GM19193 (cell line): ENCODE measurements around the gene EFEMP2.

ENCODE experiments used
- POLR2A ChIP-seq: IDR thresholded peaks from 4 replicates; pipeline ENCODE4 v1.6.1; 2011; ENCODE audit not compliant: insufficient read depth, insufficient read length; ENCODE audit errors: extremely low read depth

Gene EFEMP2

DNA sequence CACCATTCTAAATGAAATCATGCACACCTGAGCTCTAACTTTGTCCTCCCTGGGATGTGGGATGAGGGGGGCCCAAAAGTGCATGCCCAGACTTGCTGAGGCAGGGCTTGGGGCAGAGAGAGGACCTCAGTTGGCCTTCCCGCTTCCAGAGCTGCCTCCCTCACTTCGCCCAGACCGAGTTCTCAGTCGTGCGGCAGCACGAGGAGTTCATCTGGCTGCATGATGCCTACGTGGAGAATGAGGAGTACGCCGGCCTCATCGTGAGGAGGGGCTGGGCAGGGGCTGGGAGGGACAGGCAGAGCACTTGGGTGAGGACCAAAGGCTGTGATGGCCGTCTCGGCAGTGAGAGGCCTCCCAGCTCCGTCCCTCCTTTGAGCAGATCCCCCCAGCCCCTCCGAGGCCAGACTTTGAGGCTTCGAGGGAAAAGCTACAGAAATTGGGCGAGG lies 22.8 kb downstream of the EFEMP2 start:
- TF ChIP-seq POLR2A, result no peak

DNA sequence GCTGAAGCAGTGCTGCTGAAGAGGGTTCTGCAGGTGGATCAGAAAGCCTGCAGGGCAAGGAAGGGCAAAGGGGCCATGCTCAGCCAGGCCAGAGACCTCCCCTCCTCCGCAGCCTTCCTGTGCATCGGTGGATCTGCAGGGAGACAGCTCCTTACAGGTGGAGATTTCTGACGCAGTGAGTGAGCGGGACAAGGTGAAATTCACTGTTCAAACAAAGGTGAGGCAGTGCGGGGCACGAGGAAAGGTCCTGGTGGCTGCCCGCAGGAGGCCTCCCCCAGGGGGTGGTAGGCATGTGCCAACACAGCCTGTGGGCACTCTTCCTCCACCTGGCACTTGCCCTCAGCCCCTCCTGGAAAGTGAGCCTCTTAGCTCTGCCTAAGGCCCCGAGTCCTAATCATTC lies 23.2 kb downstream of the EFEMP2 start:
- TF ChIP-seq POLR2A, result no peak

DNA sequence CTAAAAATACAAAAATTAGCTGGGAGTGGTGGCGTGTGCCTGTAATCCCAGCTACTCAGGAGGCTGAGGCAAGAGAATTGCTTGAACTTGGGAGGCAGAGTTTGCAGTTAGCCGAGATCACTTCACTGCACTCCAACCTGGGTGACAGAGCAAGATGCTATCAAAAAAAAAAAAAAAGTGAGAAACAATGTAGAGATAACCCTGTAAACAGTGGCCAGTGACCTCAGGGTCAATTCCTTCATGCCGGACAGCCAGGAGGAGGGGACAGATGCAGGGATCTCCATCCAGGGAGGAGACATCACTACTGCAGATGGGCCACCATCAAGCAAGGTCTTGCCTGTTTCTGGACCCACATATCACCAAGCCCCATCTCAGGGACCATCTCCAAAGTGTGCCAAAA lies 24.9 kb downstream of the EFEMP2 start:
- no peak for TF ChIP-seq POLR2A

DNA sequence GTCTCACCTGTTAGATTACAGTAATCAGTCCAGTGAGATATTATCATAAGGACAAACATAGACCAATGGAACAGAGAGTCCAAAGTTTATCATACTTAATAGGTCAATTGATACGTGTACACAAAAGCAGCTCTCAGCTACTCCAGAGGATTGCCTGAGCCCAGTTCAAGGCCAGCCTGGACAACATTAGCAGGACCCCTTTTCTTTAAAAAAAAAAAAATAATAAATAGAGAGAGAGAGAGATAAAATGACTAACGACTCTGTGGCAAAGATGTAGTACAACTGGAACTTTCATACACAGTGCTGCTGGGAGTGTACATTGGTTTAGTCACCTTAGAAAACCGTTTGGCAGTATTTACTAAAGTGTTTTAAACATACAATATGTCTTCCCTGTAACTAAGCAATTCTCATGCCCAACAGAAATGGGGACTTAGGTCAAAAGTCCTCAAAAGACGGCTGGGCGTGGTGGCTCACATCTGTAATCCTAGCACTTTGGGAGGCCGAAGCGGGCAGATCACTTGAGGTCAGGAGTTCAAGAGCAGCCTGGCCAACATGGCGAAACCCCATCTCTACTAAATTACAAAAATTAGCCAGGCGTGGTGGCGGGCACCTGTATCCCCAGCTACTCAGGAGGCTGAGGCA lies 28.2 kb downstream of the EFEMP2 start:
- no peak for TF ChIP-seq POLR2A

DNA sequence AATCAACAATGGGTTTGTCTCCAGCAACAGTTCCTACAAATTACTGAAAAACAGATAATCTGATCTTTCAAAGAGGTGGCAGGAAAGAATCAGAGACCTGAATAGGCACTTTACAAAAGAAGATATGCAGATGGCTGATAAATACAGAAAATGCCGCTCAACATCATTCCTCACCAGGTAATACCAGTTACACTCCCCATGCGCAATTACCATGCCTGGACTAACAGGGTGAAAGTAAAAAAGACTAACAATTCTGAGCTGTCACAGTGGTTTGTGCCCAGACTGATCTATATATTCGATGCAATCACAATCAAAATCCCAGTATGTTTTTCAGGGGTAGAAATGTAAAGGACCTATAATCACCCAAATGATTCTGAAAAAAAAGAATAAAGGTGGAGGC lies 28.8 kb downstream of the EFEMP2 start:
- no peak for TF ChIP-seq POLR2A

DNA sequence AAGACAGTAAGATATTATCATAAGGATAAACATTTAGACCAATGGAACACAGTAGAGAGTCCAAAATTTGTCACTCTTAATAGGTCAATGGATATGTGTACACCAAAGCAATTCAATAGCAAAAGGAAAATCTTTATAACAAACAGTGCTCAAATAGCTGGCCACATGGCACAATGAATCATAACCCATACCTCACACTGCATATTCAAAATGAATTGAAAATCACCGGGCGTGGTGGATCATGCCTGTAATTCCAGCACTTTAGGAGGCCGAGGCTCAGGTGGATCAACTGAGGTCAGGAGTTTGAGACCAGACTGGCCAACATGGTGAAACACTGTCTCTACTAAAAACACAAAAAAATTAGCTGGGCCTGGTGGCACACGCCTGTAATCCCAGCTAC lies 30.5 kb downstream of the EFEMP2 start:
- TF ChIP-seq POLR2A, result no peak

DNA sequence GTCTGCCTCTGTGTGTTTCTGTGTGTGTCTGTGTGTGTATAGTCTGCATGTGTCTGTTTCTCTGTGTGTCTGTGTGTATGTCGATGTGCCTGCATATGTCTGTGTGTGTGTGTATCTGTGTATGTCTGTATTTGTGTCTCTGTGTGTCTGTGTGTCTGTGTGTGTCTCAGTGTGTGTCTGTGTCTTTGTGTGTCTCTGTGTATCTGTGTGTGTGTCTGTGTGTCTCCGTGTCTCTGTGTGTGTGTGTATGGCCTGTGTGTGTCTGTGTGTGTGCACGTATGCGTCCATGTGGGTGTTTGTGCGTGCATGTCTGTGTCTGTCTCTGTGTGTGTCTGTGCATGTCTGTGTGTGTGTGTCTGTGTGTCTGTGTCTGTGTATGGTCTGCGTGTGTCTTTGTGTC lies 38.4 kb downstream of the EFEMP2 start:
- no peak for TF ChIP-seq POLR2A

DNA sequence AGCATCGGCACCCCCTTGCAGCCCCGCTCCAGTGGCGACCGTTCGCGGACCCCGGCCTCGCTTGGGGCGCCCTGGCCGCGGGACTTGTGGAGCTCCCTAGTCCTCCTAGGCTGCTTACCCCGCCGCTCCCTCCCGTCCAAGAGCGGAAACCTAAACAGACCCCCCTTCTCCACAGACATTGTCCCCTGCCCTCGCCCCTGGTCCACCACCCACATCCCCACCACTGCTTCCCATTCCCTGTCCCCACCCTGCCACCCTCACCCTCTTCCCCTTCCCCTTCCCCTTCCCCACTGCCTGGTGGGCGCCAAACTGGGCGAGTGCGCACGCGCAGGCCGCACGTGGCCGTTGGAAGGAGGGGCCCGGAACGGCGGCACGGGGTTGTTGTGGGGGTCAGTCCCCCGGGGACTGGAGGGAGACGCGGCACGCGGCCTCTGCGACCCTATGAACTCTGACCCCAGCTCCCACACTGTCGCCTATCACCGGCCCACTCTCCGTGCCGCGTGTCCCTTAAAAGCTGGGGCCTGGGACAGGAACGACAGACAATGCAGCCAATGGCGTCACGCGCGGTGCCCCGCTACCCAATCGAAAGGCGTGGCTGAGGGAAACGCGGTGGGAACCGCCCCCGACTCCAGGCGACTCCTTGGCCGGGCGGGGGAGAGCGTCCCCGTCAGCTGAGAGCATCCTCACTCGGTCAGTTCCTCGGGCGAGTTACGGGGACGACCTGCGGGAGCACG lies 39.1 kb downstream of the EFEMP2 start, which contains the start of gene SNX32:
SNX32 (plus strand) TSS at position 667 of the 734 bp plus-strand sequence. CDS start 103 bp downstream, outside the sequence.
- TF ChIP-seq POLR2A, result peak; percentile 30

DNA sequence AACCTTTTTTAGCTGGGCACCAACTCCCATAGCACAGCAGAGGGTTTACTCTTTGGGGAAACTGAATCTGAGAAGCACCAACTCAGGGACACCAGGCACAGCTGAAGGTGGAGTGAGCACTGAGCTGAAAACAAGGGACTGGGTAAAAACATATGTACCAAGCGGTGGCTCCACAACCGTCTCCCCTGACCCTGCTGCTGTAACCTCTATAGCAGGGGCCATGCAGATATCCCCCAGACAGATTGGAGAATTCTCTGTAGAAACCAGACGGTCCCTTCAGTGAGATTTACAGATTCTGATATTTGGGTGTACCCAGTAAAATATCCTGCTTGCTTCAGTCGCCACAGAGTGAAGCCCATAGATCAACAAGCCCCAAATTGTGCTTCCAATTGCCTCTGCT lies 43.1 kb downstream of the EFEMP2 start:
- no peak for TF ChIP-seq POLR2A

DNA sequence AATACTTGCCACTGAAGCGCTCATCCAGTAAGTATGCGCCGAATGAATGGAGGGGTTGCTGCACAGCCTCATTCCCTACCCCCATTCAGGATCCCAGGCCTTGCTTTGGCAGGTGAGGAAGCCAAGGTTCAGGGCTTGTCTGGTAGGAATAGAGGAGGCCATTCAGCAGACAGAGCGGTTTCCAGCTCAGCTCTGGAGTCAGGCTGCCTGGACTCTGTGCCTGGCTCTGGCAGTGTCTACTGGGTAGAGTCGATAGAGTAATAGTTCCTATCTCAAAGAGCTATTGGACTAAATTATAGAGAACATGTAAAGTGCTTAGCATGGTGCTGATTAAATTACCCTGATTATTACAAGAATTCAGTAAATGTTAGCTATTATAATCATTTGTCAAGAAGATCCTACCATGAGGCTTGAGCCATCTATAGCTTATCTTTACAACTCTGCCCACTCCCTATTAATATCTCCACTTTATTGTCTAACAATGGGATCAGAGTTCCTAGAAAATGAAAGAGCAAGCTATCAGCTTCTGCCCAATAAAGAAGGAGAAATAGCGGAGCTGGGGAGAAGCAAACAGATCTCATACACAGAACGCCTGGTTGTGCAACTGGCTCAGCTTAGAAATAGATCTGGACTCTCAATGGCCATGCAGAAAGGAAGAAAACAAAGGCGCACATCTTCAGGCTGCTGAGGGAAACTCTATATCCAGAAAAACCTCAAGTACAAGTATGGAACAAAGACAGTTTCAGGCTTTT lies 45.4 kb downstream of the EFEMP2 start:
- TF ChIP-seq POLR2A, result no peak

DNA sequence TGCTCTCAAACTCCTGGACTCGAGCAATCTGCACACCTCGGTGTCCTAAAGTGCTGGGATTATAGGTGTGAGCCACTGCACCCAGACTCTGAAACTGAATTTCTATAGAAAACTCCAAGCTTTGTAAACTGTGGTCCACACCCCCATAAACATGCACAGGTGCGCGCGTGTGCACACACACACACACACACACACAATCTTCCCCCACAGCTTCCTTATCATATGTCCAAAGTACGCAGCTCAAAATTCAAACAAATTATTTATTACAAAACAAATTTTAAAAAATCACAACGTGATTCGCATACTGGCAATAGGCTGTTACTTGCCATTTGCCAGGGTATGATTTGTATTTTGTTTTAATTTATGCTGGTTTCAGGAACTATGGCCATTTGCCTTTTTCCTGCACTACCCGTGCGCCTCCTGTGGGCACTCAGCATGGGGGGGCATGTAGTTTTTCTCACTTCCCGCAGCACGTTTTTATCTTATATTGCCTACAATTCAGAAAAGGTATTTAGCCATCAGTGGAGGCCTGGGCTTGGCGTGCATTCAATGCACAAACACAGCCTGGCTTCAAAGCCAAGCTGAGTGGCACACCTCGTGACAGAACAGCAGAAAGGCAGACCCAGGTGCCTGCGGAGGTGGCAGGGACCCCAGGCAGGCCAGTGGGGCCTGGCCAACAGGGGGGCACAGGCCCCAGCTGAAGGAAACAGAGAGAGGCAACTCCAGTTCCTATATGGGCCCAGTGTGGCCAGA lies 49.6 kb downstream of the EFEMP2 start:
- TF ChIP-seq POLR2A, result no peak

DNA sequence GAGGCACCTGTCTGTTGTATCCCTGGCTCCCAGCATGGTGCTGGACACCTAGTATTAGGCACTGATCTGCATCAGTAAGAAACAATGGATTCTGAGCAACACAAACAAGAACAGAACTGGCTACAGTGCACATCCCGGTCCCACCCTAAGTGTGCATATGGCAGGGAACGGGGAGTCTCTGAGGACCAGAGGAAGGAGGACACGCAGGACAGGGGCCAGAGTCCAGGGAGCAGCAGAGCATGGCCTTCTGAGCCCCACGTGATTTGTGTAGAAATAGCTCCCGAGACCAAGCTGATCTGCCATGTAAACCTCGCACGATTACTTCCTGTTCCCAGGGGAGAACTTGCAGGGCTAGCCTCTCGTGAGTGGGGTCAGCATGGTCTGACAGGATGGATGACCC lies 51.5 kb downstream of the EFEMP2 start:
- no peak for TF ChIP-seq POLR2A

DNA sequence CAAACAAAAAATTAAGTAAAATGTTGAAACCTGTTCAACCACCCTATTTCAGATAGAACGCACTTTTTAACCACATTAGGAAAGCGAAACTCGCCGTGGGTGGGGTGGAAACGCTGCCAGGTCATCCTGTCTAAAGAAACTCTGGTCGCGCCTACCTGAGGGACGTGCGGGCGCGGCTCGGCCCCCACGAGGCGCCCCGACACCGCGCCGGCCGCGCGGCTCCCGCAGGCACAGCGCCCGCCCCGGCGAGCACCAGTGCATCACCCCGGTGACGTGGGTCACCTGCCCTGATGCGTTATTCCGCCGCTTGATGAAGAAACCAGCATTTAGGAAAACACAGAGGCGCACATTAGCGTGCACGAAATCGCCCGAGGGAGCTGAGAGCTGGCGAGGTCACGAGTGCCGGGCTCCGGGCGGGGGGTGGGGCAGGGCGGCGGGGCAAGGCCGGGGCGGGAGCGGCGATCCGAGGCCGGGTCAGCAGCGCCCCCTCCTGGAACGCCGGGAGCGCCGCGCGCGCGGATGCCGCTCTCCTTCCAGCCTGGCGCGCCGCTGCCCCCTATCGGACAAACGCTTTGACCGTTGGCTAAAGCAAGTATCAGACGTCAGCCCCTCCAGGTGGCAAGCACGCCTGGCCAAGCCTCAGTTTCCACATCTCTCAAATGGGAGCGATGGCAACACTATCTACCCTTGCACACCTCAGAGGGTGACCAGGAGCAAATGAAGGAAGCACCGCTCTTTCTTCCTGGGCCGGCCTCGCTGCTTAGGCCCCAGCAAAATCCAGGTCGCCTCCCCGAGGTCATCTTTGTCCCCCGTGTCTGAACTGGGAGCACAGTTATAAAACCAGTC lies 54.5 kb downstream of the EFEMP2 start:
- TF ChIP-seq POLR2A, result no peak

DNA sequence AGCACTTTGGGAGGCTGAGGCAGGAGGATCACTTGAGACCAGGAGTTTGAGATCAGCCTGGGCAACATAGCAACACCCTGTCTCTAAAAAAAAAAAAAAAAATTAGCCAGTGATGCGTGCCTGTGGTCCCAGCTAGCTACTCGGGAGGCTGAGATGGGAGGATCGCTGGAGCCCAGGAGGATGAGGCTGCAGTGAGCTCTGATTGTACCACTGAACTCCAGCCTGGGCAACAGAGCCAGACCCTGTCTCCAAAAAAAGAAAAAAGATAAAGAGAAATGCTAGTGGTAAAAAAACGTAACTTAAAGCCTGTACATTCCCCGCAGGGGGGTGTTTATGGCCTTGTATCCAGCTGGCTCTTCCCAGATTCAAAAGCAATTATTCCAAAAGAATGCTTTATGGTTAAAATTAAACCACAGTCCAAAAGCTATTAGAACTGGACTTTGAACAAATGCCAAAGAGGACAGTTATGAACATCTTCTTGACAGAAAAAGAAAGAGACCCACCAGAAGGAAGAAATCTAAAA lies 55.2 kb downstream of the EFEMP2 start:
- TF ChIP-seq POLR2A, result no peak
